DOHH2 (cell line): ENCODE results near the gene C11orf42.
"Not testable (repeated sequence)": the region's sequence is repeated elsewhere in the genome, so short reads cannot be mapped to it uniquely, and the experiment has no call there.

Experiments used
- H3F3A ChIP-seq: fragments of 200-600 bp; sonication (generic), shearing (Covaris generic); 2 replicates; pipeline ENCODE4 v1.6.0; 2016; ENCODE audit warnings: antibody characterized with exemption, mild to moderate bottlenecking; ENCODE audit not compliant: control insufficient read depth, insufficient read depth
- H3K27ac ChIP-seq: fragments of 200-600 bp; sonication (generic); 2 replicates; pipeline ENCODE4 v1.5.1; 2014; ENCODE audit warnings: low read depth, mild to moderate bottlenecking, low read length, moderate library complexity
- H3K27me3 ChIP-seq: fragments of 200-600 bp; sonication (generic); 2 replicates; pipeline ENCODE4 v1.6.1; 2014; ENCODE audit warnings: mild to moderate bottlenecking, low read length, mixed read lengths; ENCODE audit not compliant: control insufficient read depth
- H3K36me3 ChIP-seq: fragments of 200-600 bp; sonication (generic); 2 replicates; pipeline ENCODE4 v1.6.1; 2014; ENCODE audit warnings: mild to moderate bottlenecking, low read length, moderate library complexity, mixed read lengths; ENCODE audit not compliant: control insufficient read depth
- H3K4me1 ChIP-seq: fragments of 200-600 bp; sonication (generic); 2 replicates; pipeline ENCODE4 v1.6.1; 2014; ENCODE audit warnings: mild to moderate bottlenecking, low read length, mixed read lengths; ENCODE audit not compliant: control insufficient read depth
- H3K4me2 ChIP-seq: fragments of 200-600 bp; sonication (generic); 2 replicates; pipeline ENCODE4 v1.6.0; 2014; ENCODE audit warnings: mild to moderate bottlenecking, low read length, moderate library complexity
- H3K4me3 ChIP-seq: fragments of 200-600 bp; sonication (generic); 2 replicates; pipeline ENCODE4 v1.5.1; 2014; ENCODE audit warnings: mild to moderate bottlenecking, low read length, mixed read lengths
- H3K79me2 ChIP-seq: fragments of 200-600 bp; sonication (generic); 2 replicates; pipeline ENCODE4 v1.6.1; 2014; ENCODE audit warnings: mild to moderate bottlenecking, low read length, mixed read lengths; ENCODE audit not compliant: control insufficient read depth
- H3K9me2 ChIP-seq: fragments of 200-600 bp; sonication (generic); replicated peaks from 2 replicates; pipeline ENCODE4 v1.6.1; 2014; ENCODE audit warnings: mild to moderate bottlenecking, low read length, mixed read lengths; ENCODE audit not compliant: control insufficient read depth
- H3K9me3 ChIP-seq: fragments of 200-600 bp; sonication (generic); 2 replicates; pipeline ENCODE4 v1.6.1; 2014; ENCODE audit warnings: antibody characterized with exemption, low read length, mixed read lengths; ENCODE audit not compliant: control insufficient read depth, insufficient read depth
- H4K20me1 ChIP-seq: fragments of 200-600 bp; sonication (generic); 2 replicates; pipeline ENCODE4 v1.6.0; 2014; ENCODE audit warnings: low read depth, mild to moderate bottlenecking, antibody characterized with exemption, low read length, moderate library complexity; ENCODE audit not compliant: control insufficient read depth, insufficient read depth
- EZH2phosphoT487 ChIP-seq: fragments of 200-600 bp; sonication (generic); IDR thresholded peaks from 2 replicates; pipeline ENCODE4 v1.6.1; 2017; ENCODE audit warnings: borderline replicate concordance, mild to moderate bottlenecking, antibody characterized with exemption, low read length, moderate library complexity, mixed read lengths
- TF ChIP-seq, protein P1 (sequence below): fragments of 200-600 bp; sonication (generic); IDR thresholded peaks from one replicate; pipeline ENCODE4 v1.5.1; 2014; ENCODE audit warnings: antibody characterized with exemption, mild to moderate bottlenecking, low read depth, low read length; ENCODE audit not compliant: poor library complexity, severe bottlenecking

The C11orf42 gene

GRCh38 chr11:6241316-6241715 lies 36.0 kb downstream of the C11orf42 start:
- Histone ChIP-seq H3K4me3 (no peak overlapping the region), H3K27ac (no peak overlapping the region), H3F3A (no peaks in the 10 kb centered on the region), H3K4me2 (no peak overlapping the region), H3K9me3 (no peaks in the 10 kb centered on the region), H3K79me2 (no peaks in the 10 kb centered on the region), H3K9me2 (no peaks in the 10 kb centered on the region), H3K36me3 (no peaks in the 10 kb centered on the region), H4K20me1 (no peaks in the 10 kb centered on the region), H3K4me1 (peaks cover 9% of the 10 kb centered on the region), H3K27me3 (no peaks in the 10 kb centered on the region)
- TF ChIP-seq, protein P1, sequence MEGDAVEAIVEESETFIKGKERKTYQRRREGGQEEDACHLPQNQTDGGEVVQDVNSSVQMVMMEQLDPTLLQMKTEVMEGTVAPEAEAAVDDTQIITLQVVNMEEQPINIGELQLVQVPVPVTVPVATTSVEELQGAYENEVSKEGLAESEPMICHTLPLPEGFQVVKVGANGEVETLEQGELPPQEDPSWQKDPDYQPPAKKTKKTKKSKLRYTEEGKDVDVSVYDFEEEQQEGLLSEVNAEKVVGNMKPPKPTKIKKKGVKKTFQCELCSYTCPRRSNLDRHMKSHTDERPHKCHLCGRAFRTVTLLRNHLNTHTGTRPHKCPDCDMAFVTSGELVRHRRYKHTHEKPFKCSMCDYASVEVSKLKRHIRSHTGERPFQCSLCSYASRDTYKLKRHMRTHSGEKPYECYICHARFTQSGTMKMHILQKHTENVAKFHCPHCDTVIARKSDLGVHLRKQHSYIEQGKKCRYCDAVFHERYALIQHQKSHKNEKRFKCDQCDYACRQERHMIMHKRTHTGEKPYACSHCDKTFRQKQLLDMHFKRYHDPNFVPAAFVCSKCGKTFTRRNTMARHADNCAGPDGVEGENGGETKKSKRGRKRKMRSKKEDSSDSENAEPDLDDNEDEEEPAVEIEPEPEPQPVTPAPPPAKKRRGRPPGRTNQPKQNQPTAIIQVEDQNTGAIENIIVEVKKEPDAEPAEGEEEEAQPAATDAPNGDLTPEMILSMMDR = no peak
- no peak for TF ChIP-seq EZH2phosphoT487

GRCh38 chr11:6245536-6245935 lies 40.2 kb downstream of the C11orf42 start:
- Histone ChIP-seq H3K27ac (no peak overlapping the region), H3F3A (no peaks in the 10 kb centered on the region), H3K4me3 (no peak overlapping the region), H3K36me3 (no peaks in the 10 kb centered on the region), H3K79me2 (no peaks in the 10 kb centered on the region), H4K20me1 (no peaks in the 10 kb centered on the region), H3K27me3 (peaks cover 3% of the 10 kb centered on the region; the same call in 1 of the 2 replicates), H3K4me1 (no peaks in the 10 kb centered on the region), H3K4me2 (no peak overlapping the region), H3K9me3 (no peaks in the 10 kb centered on the region), H3K9me2 (no peaks in the 10 kb centered on the region)
- TF ChIP-seq, protein P1 = no peak
- no peak for TF ChIP-seq EZH2phosphoT487

DNA sequence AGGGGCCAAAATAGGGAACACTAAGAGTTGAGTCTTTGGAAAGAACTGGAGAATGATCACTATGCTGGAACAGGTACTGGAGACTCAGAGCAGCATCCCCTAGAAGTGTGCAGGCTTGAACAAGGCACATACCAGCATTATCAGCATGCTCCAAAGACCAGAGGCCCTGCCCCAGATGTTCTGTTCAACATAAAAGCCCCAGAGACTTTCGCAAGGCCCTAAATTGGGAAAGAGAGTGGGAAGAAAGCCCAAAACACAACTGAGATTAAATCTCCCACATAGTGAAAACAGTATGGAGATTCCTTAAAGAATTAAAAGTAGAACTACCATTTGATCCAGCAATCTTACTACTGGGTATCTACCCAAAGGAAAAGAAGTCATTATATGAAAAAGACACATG lies 42.9 kb downstream of the C11orf42 start:
- TF ChIP-seq, protein P1 = no peak
- TF ChIP-seq EZH2phosphoT487 = no peak
- Histone ChIP-seq H3K27ac (no peak overlapping the region), H3K4me2 (no peak overlapping the region)

DNA sequence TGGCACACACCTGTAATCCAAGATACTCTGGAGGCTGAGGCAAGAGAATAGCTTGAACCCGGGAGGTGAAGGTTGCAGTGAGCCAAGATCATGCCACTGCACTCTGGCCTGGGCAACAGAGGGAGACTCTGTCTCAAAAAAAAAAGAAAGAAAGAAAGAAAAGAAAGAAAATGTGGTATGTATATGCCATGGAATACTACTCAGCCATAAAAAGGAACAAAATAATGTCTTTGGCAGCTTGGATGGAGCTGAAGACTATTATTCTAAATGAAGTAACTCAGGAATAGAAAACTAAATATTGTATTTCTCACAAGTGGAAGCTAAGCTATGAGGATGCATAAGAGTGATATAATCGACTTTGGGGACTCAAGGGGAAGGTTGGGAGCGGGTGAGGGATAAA lies 43.5 kb downstream of the C11orf42 start:
- H3K27ac ChIP-seq, H3K27me3 ChIP-seq, H3K9me3 ChIP-seq, H3K4me1 ChIP-seq, H3F3A ChIP-seq, H4K20me1 ChIP-seq, H3K36me3 ChIP-seq, H3K79me2 ChIP-seq, H3K9me2 ChIP-seq, H3K4me3 ChIP-seq, H3K4me2 ChIP-seq: not testable (repeated sequence)

More for the DNA sequence above, 42.9 kb downstream of the C11orf42 start:
- no peak overlapping the region for H3K4me3 ChIP-seq
- H3K36me3 ChIP-seq = no peaks in the 10 kb centered on the region
- H3K79me2 ChIP-seq = no peaks in the 10 kb centered on the region
- H3K9me2 ChIP-seq = no peaks in the 10 kb centered on the region
- H3F3A ChIP-seq = no peaks in the 10 kb centered on the region
- no peaks in the 10 kb centered on the region for H3K4me1 ChIP-seq
- H3K27me3 ChIP-seq = peaks cover 3% of the 10 kb centered on the region; the same call in 1 of the 2 replicates
- H4K20me1 ChIP-seq = no peaks in the 10 kb centered on the region
- H3K9me3 ChIP-seq = no peaks in the 10 kb centered on the region
